HEK293 (cell line): ENCODE measurements around the gene GNG12.

Source experiments
- SETDB1 ChIP-seq: IDR thresholded peaks from one replicate; pipeline ENCODE4 v1.6.1; 2017; ENCODE audit warnings: mild to moderate bottlenecking, low read length, moderate library complexity, mixed read lengths; ENCODE audit not compliant: insufficient read length
- ZNF362 ChIP-seq: fragments of 450-650 bp; formaldehyde crosslinking; IDR thresholded peaks from 2 replicates; pipeline ENCODE4 v1.5.1; 2016; ENCODE audit warnings: missing biosample characterization, missing genetic modification characterization
- ZNF398 ChIP-seq: fragments of 450-650 bp; formaldehyde crosslinking; IDR thresholded peaks from 2 replicates; pipeline ENCODE4 v1.5.1; 2017; ENCODE audit warnings: missing biosample characterization, missing genetic modification characterization
- ZNF561 ChIP-seq: fragments of 450-650 bp; IDR thresholded peaks from 2 replicates; pipeline ENCODE4 v1.5.1; 2018; ENCODE audit warnings: missing biosample characterization, missing genetic modification characterization, borderline replicate concordance

- no peak for TF ChIP-seq ZNF362 (tag by site-specific recombination)
- no peak for TF ChIP-seq SETDB1
- TF ChIP-seq ZNF561 (tag by site-specific recombination): no peak
- TF ChIP-seq ZNF398 (tag by site-specific recombination): no peak
Observed at GRCh38 chr1:67787746-67788145, 45.5 kb downstream of the GNG12 start.
